ENCODE results near the gene BTBD16. TPM values are rescaled to one million over a fixed set of nuclear protein-coding genes. Genes with fewer than 3 reads are reported as not detected.

The BTBD16 gene
- total and polyA plus RNA-seq, 2 of the 4 experiments (the other 2 are of a cell fraction), result not detected

GRCh38 chr10:122277526-122278136, 6.5 kb downstream of the BTBD16 start:
- no peak overlapping the region for H4K5ac ChIP-seq (ENCODE audit: low read depth, low read length)
- no peaks in the 10 kb centered on the region for H3K27me3 ChIP-seq (ENCODE audit: control insufficient read depth, insufficient read depth, low read length)
- H2AK9ac ChIP-seq (replicated peaks; ENCODE audit: low read depth, low read length, poor library complexity), result no peak overlapping the region
- H3K4me2 ChIP-seq (ENCODE audit: low read depth, low read length), result no peak overlapping the region
- 94% methylated on average over 5 of the region's 10 CpGs; no CpG with 5 or more reads in 1 of the 2 experiments for WGBS, 2 experiments (ENCODE audit: extremely low coverage in 2 of 2, insufficient read length in 1 of 2)
- POLR2A ChIA-PET (ENCODE audit: unreplicated experiment), result no interaction called here
- in situ Hi-C loops (cut with MboI; ENCODE audit: low sequenced_read_pairs) (no loop called here), intact Hi-C loops (cut with micrococcal nuclease) (loop anchor here (5.0 kb wide), 1 partner anchor 135 kb away; no protein-coding TSS in a partner anchor), dilution Hi-C loops (cut with HindIII; ENCODE audit: low sequenced_read_pairs, unreplicated experiment) (no loop called here)
- no peak overlapping the region for H3K4ac ChIP-seq (ENCODE audit: low read depth, low read length)
- H3K9me1 ChIP-seq (ENCODE audit: insufficient read depth, low read length), result peaks cover 5% of the 10 kb centered on the region; the same call in 1 of the 2 replicates
- TF ChIP-seq RCOR1 (IDR thresholded peaks at IDR 0.05; ENCODE audit: insufficient replicate concordance, low read length) (no peak), RAD21 (IDR thresholded peaks at IDR 0.05; ENCODE audit: low read length) (no peak), NFE2L2 (IDR thresholded peaks at IDR 0.05; ENCODE audit: low read depth, low read length) (no peak), CTCF (conservative IDR thresholded peaks at IDR 0.05; ENCODE audit: low read depth, low read length) (no peak), POLR2A (IDR thresholded peaks at IDR 0.05; ENCODE audit: low read depth, low read length) (no peak), CHD1 (IDR thresholded peaks at IDR 0.05; ENCODE audit: low read depth, low read length) (no peak), FOS (IDR thresholded peaks at IDR 0.05; ENCODE audit: low read depth, low read length) (no peak)
- no peak overlapping the region for H4K8ac ChIP-seq (ENCODE audit: low read depth in 2 of 2, low read length in 2 of 2)
- H4K91ac ChIP-seq (ENCODE audit: insufficient read depth, low read depth, low read length), result no peak overlapping the region
- no peak overlapping the region for H3K27ac ChIP-seq (ENCODE audit: insufficient read depth, low read length)
- H3K79me1 ChIP-seq (ENCODE audit: low read depth in 1 of 2, low read length in 2 of 2), result no peaks in the 10 kb centered on the region
- H4K20me1 ChIP-seq (ENCODE audit: insufficient read depth, low read length), result no peaks in the 10 kb centered on the region
- no peak overlapping the region for H3K56ac ChIP-seq (ENCODE audit: extremely low read depth, insufficient read depth, low read length)
- no TSS peak for BruUV-seq (replicated peaks)
- no peak overlapping the region for H2BK120ac ChIP-seq (ENCODE audit: low read depth, low read length)
- H3K23ac ChIP-seq (ENCODE audit: low read depth, low read length), result no peak overlapping the region
- no peak for DNase-seq
- peaks cover 7% of the 10 kb centered on the region for H3K4me1 ChIP-seq (ENCODE audit: control insufficient read depth, insufficient read depth, low read length)
- H3K36me3 ChIP-seq (ENCODE audit: control insufficient read depth, insufficient read depth, low read length), result no peaks in the 10 kb centered on the region
- no peaks in the 10 kb centered on the region for H3K9me3 ChIP-seq (ENCODE audit: control insufficient read depth, insufficient read depth, low read length)
- CTCF ChIA-PET, result interaction anchor here (0.7 to 2.6 kb wide), 3 partner anchors 10 to 157 kb away, joined by 3 to 10 read pairs (median 4); no protein-coding TSS in a partner anchor
- no peak overlapping the region for H2AK5ac ChIP-seq (ENCODE audit: low read depth, low read length)
- H3K14ac ChIP-seq (replicated peaks; ENCODE audit: low read depth, low read length), result no peak overlapping the region
- H3K18ac ChIP-seq (ENCODE audit: low read depth, low read length), result no peak overlapping the region
- ATAC-seq (ENCODE audit: low read depth), result no peak
- H3K9ac ChIP-seq (ENCODE audit: low read depth, low read length), result no peak overlapping the region
- no peak overlapping the region for H3K4me3 ChIP-seq (ENCODE audit: insufficient read depth, low read depth, low read length)
- no peak overlapping the region for H2BK5ac ChIP-seq (ENCODE audit: low read depth, low read length, poor library complexity, severe bottlenecking)
- H2AFZ ChIP-seq (replicated peaks; ENCODE audit: low read length, poor library complexity), result no peak overlapping the region
- no peak overlapping the region for H2BK20ac ChIP-seq (ENCODE audit: low read depth, low read length)
- H2BK15ac ChIP-seq (ENCODE audit: low read depth, low read length), result no peak overlapping the region

Measured in IMR-90 (cell line).